AG04450 (cell line): ENCODE results near the gene RBL1. TPM values are rescaled to one million over a fixed set of nuclear protein-coding genes. Genes with fewer than 3 reads are reported as not detected.
"Not testable (repeated sequence)": the region's sequence is repeated elsewhere in the genome, so short reads cannot be mapped to it uniquely, and the experiment has no call there.

Source experiments
- CTCF ChIA-PET: fragments of 300-600, 350-600 bp; formaldehyde crosslinking; extraction: SDS; loops from one replicate; lab custom pipeline; 2022; ENCODE audit warnings: antibody characterized with exemption, inconsistent platforms; lab: Charles Lee
- POLR2A ChIA-PET: fragments of 350-600 bp; formaldehyde crosslinking; extraction: SDS; loops from one replicate; lab custom pipeline; 2021; ENCODE audit warnings: antibody characterized with exemption, inconsistent platforms; lab: Yijun Ruan, JAX
- DNase-seq: peaks from one replicate; pipeline ENCODE4 v3.0.0-alpha.2; 2011; ENCODE audit warnings: low read depth, low spot score
- H3K27ac ChIP-seq: one replicate; pipeline ENCODE4 v1.5.1; 2012; ENCODE audit warnings: low read depth, low read length, control low read depth
- H3K27me3 ChIP-seq: one replicate; pipeline ENCODE4 v1.6.0; 2012; ENCODE audit warnings: low read length; ENCODE audit not compliant: control insufficient read depth, insufficient read depth
- H3K4me3 ChIP-seq: 2 replicates; pipeline ENCODE4 v1.5.1; 2011; ENCODE audit warnings: mild to moderate bottlenecking, low read depth, low read length, control low read depth
- H3K9me3 ChIP-seq: 2 replicates; pipeline ENCODE4 v1.5.1; 2012; ENCODE audit warnings: low read length; ENCODE audit not compliant: control insufficient read depth, insufficient read depth
- polyA plus RNA-seq: library from polyadenylated mRNA; depleted of rRNA; stranded (reverse); fragments of >200 nt; gene quantifications from 2 replicates; pipeline ENCODE4 v1.2.3, GENCODE V29; 2011
- TF ChIP-seq, protein P1 (sequence below): IDR thresholded peaks from 2 replicates; pipeline ENCODE4 v1.5.1; 2011; ENCODE audit warnings: low read depth, low read length, control low read depth, inconsistent platforms

The RBL1 gene
- polyA plus RNA-seq, 1 experiment: 4.2 TPM

DNA sequence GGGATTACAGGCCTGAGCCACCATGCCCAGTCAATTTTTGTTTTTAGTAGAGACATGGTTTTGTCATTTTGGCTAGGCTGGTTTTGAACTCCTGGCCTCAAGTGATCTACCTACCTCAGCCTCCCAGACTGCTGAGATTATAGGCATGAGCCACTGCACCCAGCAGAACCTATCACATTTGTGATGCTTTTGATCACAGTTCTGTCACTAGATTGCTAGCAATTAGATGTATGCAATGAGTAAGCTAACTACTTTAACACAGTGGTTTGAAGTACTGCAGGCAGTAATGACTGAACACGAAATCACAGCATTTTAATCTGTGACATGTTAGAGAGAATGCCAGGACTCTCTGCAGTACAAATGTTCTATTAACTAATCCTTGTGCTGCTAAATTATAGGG, 124.7 kb downstream of the RBL1 start:
- POLR2A ChIA-PET: no interaction called here
- TF ChIP-seq, protein P1, sequence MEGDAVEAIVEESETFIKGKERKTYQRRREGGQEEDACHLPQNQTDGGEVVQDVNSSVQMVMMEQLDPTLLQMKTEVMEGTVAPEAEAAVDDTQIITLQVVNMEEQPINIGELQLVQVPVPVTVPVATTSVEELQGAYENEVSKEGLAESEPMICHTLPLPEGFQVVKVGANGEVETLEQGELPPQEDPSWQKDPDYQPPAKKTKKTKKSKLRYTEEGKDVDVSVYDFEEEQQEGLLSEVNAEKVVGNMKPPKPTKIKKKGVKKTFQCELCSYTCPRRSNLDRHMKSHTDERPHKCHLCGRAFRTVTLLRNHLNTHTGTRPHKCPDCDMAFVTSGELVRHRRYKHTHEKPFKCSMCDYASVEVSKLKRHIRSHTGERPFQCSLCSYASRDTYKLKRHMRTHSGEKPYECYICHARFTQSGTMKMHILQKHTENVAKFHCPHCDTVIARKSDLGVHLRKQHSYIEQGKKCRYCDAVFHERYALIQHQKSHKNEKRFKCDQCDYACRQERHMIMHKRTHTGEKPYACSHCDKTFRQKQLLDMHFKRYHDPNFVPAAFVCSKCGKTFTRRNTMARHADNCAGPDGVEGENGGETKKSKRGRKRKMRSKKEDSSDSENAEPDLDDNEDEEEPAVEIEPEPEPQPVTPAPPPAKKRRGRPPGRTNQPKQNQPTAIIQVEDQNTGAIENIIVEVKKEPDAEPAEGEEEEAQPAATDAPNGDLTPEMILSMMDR: no peak
- CTCF ChIA-PET: no interaction called here
- H3K4me3 ChIP-seq: no peak overlapping the region
- H3K27me3 ChIP-seq: no peaks in the 10 kb centered on the region
- no peaks in the 10 kb centered on the region for H3K9me3 ChIP-seq
- DNase-seq: no peak
- no peak overlapping the region for H3K27ac ChIP-seq

DNA sequence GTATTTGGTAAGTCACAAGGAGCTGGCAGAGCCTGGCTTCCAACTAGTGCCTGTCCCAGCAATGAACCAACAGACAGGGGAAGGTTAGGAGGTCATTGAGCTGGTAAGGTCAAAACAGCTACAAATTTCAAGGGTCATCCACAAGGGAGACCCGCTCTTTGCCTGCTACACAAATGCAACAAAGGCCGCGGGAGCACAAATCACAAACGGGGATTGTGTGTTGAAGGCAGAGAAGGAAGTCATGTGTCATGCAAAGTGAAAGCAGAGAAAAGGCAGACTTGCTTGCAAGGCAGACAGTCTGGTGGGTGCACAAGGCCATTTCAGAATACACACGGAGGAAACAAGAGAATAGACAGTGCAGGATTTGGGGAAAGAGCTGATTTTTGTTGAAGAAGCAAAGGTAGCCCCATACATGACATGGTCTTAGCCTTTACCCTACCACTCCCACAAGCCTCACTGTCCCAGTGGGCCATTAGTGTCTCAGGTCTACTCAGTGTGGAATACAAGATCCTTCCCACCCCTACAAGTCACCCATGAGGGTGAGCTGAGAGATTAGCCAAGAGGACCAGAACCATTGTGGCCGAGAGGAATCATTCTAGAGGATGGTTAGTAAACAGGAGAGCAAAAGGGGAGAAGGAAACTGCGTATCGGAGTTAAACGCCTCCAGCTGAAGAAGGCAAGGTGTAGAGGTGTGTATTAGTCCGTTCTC, 126.2 kb downstream of the RBL1 start:
- CTCF ChIA-PET: no interaction called here
- DNase-seq: no peak
- no peaks in the 10 kb centered on the region for H3K27me3 ChIP-seq
- POLR2A ChIA-PET: no interaction called here
- no peaks in the 10 kb centered on the region for H3K9me3 ChIP-seq
- no peak overlapping the region for H3K27ac ChIP-seq
- TF ChIP-seq, protein P1: no peak
- no peak overlapping the region for H3K4me3 ChIP-seq

DNA sequence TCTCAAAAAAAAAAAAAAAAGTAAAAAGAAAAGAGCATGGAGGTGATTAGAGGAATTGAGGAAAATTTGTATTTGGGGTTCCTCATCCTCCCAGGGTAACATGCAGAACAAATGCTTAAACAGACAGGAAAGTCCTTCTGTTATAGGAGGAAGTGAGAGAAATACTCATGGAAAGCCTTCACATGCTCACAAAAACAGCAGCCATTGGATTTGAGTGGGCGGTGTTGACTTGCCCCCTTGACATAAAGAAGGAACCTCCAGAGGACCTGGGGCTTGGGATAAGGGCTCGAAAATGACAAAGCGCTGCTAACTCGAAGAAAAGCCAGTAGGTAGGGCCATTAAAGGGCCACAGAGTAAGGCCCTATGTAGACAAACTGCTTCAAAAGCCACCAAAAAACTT, 126.7 kb downstream of the RBL1 start:
- POLR2A ChIA-PET: no interaction called here
- H3K27ac ChIP-seq: no peak overlapping the region
- no peak overlapping the region for H3K4me3 ChIP-seq
- CTCF ChIA-PET: no interaction called here
- DNase-seq: no peak
- no peaks in the 10 kb centered on the region for H3K9me3 ChIP-seq
- H3K27me3 ChIP-seq: no peaks in the 10 kb centered on the region
- TF ChIP-seq, protein P1: no peak

DNA sequence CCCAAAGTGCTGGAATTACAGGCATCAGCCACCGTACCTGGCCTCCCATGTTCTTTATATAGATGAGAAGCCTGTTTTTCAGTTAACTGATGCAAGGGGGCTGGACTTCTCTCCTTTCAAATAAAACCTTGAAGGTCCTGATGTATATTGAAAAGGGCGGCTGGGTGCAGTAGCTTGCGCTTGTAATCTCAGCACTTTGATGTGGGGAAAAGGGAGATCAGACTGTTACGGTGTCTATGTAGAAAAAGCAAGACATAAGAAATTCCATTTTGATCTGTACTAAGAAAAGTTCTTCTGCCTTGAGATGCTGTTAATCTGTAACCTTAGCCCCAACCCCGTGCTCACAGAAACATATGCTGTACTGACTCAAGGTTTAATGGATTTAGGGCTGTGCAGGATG, 128.2 kb downstream of the RBL1 start:
- ChIA-PET POLR2A (no interaction called here), CTCF (no interaction called here)
- TF ChIP-seq, protein P1: no peak
- H3K9me3 ChIP-seq: peaks cover 9% of the 10 kb centered on the region
- H3K27me3 ChIP-seq: no peaks in the 10 kb centered on the region
- no peak overlapping the region for H3K27ac ChIP-seq
- no peak for DNase-seq
- H3K4me3 ChIP-seq: no peak overlapping the region

DNA sequence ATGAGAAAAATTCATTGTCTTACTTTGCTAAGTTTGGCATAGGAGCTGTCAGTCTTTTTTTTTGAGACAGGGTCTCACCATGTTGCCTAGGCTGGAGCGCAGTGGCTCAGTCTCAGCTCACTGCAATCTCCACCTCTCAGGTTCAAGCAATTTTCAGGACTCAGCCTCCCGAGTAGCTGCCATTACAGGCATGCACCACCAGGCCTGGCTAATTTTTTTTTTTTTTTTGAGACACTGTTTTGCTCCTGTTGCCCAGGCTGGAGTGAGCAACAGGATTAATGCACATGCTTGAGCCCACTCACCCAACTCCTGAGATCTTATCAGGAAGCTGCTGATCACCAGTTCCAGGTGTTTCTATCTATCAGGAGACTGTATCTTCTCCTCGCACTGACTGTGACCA, 128.8 kb downstream of the RBL1 start:
- DNase-seq, POLR2A ChIA-PET, H3K27me3 ChIP-seq, H3K4me3 ChIP-seq, H3K27ac ChIP-seq, CTCF ChIA-PET: not testable (repeated sequence)
- H3K9me3 ChIP-seq: peaks cover 15% of the 10 kb centered on the region

DNA sequence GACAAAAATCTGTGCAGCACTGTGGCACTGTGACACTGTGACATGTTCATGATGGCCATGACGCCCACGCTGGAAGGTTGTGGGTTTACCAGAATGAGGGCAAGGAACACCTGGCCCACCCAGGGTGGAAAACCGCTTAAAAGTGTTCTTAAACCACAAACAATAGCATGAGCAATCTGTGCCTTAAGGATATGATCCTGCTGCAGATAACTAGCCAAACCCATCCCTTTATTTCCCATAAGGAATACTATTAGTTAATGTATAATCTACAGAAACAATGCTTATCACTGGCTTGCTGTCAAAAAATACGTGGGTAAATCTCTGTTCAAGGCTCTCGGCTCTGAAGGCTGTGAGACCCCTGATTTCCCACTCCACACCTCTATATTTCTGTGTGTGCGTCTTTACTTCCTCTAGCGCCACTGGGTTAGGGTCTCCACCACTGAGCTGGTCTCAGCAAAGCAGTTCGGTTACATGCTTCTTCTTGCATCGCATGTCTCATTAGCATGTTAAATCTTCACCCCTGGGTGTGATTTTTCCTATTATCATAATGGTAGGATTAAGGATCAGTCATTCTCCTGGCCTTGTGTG, 133.3 kb downstream of the RBL1 start:
- H3K27ac ChIP-seq, H3K4me3 ChIP-seq, POLR2A ChIA-PET, H3K27me3 ChIP-seq, DNase-seq, CTCF ChIA-PET: not testable (repeated sequence)
- H3K9me3 ChIP-seq: peaks cover 20% of the 10 kb centered on the region
